Inferior parietal cortex (tissue), 1 donor: ENCODE data around the gene ZC3H7B.
"Not testable (repeated sequence)": the region's sequence is repeated elsewhere in the genome, so short reads cannot be mapped to it uniquely, and the experiment has no call there.

Source experiments
- DNase-seq: peaks from one replicate; pipeline ENCODE4 v3.0.0-alpha.2; 2016; ENCODE audit errors: extremely low spot score

ZC3H7B gene

DNA sequence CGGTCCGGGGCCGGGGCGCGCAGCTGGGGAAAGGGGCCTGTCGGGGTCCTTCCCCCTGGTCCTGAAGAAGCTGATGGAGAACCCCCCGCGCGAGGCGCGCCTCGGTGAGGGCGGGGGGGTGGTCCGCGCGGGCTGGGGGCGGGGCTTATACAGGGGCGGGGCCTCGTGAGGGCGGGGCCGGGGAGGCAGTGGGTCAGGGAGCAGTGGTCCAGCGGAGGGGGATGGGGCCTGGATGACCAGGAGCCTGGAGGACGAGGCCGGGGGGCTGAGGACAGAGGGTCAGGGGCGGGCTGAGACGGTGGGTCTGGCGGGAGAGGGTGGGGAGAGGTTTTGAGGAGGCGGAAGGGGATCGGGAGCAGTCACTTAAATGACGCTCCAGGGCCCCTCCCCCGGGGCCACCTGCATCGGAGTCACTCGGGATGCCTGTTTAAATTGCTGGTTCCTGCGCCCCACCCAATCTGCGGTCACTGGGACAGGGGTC is 80.8 kb downstream of the ZC3H7B start:
- no peak for DNase-seq

DNA sequence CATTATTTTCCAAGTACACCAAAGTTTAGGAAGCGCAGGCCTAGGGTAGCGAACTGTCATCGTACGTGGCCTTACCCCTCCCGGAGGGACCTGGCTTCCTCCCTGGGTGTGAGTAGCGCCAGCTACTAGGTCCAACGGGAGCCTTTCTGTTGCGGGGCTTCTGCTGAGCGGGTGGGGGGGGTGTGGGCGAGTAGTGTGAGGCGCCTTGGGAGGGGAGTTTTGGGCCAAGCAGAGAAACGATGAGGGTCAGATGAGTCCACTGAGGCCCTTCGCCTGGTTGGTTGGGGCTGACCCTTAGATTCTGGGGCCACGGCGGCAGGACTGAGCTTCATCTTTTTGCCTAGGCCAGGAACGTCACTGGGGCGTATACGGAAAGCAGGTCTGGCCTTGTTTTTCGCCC is 81.3 kb downstream of the ZC3H7B start:
- DNase-seq = no peak

DNA sequence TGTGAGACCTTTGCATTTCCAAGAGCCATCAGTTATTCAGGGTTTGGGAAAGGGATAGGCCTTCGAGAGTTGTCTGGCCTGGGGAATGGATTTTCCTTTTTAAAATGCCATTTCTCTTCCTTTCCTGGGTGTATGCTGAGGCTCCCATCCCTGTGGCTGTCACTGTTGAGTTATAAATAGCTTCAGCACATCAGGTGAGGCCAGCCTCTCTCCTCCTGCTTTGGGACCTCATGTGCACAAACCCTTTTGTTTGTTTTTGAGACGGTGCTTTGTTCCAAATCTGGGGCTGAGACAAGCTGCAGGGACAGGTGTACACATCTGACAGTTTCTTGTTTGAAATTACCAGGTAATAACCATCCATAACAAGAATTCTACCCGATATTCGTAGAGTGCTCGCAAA is 81.8 kb downstream of the ZC3H7B start:
- no peak for DNase-seq

DNA sequence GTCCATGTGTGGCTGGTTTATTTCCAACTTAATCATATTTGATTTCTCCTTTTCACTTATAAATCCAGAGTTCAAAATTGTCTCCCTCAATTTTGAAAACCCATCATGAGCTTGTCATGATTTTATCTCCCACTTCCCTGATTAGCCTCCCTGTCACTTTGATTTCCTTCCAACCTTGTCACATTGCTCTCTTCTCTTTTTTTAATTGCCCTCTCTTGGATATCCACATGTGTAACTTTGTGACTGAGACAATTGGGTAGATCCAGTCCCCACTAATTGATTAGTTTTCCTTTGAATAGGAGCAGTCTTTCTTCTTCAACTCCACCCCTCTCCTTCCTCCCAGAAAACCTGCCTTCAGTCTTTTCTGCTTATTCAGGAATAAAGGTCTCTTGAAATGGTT is 82.8 kb downstream of the ZC3H7B start:
- DNase-seq = no peak

DNA sequence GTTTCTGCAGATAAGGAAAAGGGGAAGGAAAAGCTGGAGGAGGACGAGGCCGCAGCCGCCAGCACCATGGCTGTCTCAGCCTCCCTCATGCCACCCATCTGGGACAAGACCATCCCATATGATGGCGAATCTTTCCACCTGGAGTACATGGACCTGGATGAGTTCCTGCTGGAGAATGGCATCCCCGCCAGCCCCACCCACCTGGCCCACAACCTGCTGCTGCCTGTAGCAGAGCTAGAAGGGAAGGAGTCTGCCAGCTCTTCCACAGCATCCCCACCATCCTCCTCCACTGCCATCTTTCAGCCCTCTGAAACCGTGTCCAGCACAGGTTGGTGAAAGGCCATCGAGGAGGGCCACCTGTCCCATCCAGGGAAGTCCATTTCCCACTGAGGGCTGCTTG is 86.0 kb downstream of the ZC3H7B start:
- DNase-seq = no peak

DNA sequence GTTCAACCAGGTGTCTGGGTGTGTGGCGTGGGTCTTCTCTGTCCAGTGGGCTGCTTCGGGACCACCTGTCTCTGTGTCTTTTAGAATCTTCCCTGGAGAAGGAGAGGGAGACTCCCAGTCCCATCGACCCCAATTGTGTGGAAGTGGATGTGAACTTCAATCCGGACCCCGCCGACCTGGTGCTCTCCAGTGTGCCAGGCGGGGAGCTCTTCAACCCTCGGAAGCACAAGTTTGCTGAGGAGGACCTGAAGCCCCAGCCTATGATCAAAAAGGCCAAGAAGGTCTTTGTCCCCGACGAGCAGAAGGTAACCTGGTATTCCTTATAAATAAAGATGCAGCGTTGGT is 92.7 kb downstream of the ZC3H7B start:
- DNase-seq = no peak

DNA sequence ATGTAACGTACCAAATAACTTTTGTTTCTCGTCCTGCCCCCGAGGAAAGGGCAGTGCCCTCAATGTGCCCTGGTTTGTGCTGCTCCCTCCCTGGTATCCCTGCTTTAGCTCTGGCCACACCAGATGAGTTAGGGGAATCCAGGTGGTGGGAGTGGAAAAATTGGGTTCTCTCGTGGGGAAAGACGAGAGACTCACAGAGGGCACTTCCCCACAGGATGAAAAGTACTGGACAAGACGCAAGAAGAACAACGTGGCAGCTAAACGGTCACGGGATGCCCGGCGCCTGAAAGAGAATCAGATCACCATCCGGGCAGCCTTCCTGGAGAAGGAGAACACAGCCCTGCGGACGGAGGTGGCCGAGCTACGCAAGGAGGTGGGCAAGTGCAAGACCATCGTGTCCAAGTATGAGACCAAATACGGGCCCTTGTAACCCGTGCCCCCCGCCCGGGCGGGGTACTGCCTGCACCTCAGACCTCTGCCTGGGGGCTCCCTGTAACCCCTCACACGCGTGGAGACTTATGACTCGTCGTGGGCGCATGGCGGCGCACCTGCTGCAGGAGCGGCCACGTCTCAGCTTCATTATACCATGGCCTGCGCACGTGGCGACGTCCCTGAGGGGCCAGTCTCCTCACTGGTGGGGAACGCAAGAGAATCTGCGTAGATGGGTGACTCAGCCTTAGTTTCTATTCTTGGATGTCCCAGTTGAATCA is 94.4 kb downstream of the ZC3H7B start:
- DNase-seq = no peak

DNA sequence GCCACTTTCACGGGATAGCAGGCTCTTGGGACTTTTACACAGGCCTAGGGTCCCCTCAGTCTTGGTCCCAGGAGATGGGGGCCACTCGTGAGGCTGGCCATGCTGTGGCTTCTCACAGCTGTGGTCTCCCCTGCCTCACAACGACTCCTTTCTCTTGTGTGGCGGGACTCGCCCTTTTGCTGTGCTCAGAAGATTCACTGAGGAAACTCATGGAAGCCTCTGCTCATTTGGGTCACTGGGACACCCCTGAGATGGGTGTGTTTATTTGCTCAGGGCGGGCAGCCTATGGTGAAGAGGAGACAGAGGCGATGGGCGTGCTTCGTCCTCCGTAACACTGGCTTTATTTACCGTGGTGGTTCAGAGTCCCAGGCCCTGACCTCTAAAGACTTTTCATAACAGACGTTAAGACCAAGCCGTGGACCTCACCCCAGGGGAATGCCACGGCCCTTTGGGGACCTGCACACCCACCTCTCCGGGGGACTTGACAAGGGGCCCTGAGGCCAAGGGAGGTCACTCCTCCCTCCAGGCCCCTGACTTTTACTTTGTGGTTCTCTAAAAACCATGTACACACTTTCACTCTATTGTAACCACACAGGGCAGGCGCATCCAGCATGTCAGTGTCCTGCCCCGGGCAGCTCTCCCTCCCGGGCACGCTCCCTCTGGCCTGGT is 96.0 kb downstream of the ZC3H7B start:
- no peak for DNase-seq

DNA sequence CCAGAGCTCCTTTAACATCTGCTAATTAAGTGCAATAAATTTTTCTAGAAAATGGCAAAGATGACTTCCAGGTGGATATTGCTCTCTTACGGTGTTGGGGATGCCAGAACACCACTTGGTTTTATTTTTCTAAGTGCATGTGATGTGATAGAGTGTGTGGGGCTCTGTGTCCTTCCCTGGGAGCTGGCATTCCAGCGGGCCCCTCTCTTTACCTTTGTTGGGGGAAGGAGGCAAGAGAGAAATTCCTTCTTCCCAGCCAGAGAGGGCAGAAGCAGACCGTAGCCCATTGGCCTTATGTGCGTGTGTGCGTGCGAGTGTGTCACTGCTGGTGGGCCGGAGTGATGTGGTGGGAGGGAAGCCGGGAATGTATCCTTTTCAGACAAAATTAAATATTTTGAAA is 97.6 kb downstream of the ZC3H7B start:
- no peak for DNase-seq

DNA sequence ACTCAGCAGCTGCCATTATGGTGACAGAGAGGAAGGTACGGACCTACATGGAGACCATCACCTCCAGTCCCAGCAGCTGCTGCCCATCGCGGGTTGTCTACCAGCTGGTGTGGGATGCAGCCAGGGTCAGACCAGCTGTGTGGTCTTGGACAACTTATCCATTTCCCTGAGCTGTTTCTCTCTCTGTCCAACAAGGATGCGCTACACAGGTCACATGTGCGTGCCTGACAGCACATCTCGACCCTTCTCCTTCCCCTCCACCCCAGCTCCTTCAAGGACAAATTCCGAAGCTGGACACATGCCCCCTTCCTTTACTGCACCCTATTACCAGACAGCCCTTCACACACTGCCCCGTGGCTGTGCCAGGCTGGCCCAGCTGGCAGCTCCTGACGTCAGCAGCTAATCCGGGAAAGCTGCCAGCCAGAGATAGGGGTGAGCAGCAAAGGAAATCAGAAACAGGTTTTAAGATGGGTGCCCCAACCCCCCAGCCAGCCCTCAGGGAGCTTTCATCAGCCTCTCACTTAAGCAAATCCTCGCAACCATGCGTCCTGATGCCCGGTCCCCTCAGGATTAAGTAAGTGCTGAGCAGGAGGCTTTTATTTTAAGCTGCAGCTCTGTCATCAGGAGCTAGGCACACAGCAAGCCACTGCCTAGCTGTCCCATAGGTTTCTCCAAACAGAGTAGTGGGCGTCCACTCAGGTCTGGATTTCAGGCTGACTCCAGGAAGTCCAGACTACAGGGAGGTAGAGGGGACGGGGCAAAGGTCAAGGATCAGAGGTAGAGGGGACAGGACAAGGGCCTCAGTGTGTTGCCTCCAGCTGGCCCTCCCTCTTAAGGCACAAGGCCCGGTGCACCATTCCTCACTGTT is 100.7 kb downstream of the ZC3H7B start:
- peak; percentile 89 for DNase-seq

DNA sequence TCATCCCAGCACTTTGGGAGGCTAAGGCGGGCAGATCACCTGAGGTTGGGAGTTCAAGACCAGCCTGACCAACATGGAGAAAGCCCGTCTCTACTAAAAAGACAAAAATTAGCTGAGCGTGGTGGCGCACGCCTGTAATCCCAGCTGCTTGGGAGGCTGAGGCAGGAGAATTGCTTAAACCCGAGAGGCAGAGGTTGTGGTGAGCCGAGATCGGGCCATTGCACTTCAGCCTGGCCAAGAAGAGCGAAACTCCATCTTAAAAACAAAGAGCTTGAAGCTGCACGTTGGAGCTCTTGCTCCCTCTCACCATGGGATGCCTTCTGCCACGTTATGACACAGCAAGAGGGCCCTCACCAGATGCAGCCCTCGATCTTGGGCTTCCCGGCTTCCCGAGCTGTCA is 101.5 kb downstream of the ZC3H7B start:
- DNase-seq = not testable (repeated sequence)

DNA sequence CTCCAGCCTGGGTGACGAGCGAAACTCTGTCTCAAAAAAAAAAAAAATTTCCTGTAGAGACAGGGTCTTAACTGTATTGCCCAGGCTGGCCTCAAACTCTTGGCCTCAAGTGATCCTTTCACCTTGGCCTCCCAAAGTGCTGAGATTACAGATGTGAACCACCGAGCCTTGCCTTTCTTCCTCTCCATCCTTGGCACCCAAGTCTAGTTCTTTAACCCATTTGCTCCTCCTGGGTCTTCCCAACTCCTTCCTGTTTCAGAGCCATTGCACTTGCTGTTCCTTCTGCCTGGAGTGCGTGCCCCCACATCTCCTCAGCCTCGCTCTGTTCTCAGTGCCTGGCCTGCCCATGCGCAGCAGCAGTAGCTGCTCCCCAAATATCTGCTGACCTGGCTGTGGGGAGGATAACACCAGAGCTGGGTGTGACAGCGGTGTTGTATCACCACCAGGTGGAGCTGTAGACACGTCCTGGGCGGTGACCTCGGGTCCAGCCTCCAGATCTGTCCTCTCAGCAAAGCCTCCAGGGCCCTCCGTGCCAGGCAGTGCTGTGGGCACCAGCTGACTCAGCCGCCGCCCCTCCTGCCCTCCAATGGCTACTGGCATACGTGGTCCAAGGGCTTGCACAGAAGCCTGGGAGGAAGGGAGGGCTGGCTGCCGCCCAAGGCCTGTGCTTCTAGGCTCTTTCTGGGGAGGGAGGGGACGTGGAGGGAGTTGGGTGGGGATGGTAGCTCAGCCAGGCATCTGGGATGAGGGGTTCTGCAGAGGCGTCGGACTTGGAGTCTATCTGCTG is 102.4 kb downstream of the ZC3H7B start:
- DNase-seq = peak; percentile 93

DNA sequence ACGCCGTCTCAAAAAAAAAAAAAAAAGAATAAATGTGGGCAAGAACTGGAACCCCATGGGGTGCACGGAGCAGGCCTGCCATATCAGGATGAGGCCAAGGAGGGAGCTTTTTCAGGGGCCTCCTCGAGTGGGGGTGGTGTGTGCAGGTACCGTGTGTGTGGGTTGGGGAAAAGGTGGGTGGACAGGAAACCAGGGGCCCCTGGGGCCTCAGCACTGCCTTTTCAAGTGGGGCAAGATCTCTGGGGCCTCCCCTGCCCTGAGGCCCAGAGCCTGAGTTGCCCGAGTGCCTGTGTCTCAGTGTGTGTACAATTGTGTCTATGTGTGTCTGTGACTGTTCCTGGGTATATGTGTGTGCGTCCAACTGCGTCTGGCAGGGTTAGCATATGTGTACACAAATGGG is 104.3 kb downstream of the ZC3H7B start:
- DNase-seq = no peak

DNA sequence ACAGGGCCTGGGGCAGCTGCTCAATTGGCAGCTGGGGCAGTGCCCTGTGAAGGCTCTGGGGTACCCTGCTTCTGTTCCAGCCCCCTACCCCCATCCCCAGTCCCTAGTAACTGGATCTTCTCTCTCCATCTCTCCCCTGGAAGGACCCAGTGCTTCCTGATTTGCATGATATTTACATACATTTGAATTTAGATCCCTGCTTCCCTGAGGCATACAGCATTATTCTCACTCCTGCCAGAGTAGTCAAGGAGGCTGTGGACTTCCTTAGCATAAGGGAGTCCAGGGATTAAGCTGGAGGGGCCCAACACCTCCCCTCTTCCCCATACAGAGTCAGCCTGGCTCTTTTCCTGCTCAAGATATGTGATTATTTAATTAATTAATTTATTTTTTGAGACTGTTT is 105.1 kb downstream of the ZC3H7B start:
- no peak for DNase-seq

DNA sequence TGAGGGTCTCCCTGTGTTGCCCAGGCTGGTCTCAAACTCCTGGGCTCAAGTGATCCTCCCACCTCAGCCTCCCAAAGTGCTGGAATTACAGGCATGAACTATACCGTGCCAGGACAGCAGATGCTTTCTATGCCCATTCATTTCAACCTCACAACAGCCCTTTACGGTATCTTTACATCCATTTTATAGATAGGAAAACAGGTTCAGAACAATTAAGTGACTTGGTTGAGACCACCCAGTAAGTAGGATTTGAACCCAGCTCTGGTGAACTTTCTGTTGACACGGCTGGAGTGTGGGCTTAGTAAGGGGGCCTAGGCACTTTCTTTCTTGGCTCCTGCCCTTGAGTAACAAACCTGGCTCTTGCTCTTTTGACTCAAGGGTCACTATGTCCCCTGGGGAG is 106.1 kb downstream of the ZC3H7B start:
- no peak for DNase-seq

DNA sequence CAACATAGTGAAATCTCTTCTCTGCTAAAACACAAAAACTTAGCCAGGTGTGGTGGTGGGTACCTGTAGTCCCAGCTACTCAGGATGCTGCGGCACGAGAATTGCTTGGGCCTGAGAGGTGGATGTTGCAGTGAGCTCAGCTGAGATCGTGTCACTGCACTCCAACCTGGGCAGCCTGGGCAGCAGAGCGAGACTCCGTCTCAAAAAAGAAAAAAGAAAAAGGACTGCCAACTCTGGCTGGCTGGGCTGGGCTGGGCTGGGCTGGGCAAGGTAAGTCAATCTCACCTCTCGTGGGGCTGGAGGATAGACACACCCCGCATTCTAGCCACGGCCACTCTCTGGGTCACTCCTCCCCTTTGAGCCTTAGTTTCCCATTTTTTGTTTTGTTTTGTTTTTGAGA is 107.3 kb downstream of the ZC3H7B start:
- DNase-seq = no peak
